ENCODE measurements around the gene BPIFB1. TPM values are rescaled to one million over a fixed set of nuclear protein-coding genes. Genes with fewer than 3 reads are reported as not detected.

The BPIFB1 gene
- total RNA-seq (2014; rRNA removed), result not detected in 2 replicates
- not detected for polyA plus RNA-seq (2012)

GRCh38 chr20:33282991-33283555 is at the start of gene BPIFB1:
Gene BPIFB1, plus strand, starts transcription at chr20:33283214. Its CDS starts 2,860 bp downstream, at chr20:33286074.
- no peak for DNase-seq (ENCODE audit: low read depth)

GRCh38 chr20:33234050-33234449 is 49.0 kb upstream of the BPIFB1 start:
- DNase-seq (ENCODE audit: low read depth), result no peak

DNA sequence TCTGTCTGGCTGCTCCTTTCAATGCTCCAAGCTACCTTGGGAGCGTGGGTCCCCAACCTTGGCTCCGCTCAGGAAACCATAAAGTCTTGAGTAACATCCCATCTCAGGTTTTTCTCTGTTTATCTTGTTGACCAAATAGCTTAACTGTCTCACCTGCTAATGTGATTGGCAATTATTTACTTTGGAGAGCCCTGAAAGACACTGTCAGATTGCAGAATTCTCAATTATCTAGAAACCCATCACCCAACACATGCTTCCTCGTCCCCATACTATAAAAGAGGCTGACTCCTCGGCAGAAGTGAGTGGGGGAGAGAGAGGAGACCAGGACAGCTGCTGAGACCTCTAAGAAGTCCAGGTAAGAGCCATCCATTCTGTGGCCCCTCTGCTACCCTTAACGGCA is 47.3 kb upstream of the BPIFB1 start, which contains the start of gene BPIFA1:
TSS of gene BPIFA1 (plus strand) at position 301 of the 400 bp plus-strand sequence. CDS start 1,716 bp downstream, outside the sequence.
- DNase-seq (ENCODE audit: low read depth), result no peak

- DNase-seq (ENCODE audit: low read depth), result no peak
These were observed 46.7 kb upstream of the BPIFB1 start for GRCh38 chr20:33236351-33236750.

DNA sequence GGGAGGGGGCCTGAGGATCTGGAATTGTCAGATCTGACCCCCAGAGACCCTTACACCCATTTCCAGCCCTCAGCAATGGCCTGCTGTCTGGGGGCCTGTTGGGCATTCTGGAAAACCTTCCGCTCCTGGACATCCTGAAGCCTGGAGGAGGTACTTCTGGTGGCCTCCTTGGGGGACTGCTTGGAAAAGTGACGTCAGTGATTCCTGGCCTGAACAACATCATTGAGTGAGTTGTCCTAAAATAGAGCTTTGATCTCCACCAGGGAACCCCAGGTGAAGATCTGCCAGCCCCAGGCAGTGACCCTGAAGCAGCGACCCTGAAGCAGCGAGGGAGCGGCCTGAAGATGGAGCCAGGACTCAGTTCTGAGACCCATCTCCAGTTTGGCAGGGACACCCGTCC is 45.0 kb upstream of the BPIFB1 start:
- no peak for DNase-seq (ENCODE audit: low read depth)

- no peak for DNase-seq (ENCODE audit: low read depth)
These were observed 43.6 kb upstream of the BPIFB1 start for GRCh38 chr20:33239418-33239817.

DNA sequence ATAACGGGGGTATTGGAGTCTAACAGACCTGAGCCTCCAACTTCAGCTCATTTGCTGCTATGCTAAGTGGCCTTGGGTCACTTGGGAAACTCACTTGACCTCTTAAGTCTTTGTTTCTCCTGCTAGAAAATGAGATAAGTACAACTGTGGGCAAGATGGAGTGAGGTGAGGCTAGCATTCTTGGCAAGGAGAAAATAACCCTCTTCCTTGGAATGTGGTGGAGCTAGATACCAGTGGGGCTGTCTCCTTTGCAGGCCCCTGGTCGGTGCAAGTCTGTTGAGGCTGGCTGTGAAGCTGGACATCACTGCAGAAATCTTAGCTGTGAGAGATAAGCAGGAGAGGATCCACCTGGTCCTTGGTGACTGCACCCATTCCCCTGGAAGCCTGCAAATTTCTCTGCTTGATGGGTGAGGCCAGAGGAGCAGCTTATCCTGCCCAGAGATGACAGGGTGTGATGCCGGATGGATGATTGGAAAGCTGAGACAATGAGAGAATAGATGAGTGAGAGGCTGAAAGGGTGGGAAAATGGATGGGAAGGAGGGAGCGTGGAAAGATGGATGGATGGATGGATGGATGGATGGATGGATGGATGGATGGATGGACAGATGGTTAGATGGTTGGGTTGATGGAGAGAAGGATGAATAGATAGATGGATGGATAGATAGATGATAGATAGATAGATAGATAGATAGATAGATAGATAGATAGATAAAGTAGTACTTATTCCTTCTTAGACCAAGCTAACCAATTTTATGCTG is 42.9 kb upstream of the BPIFB1 start:
- DNase-seq (ENCODE audit: low read depth), result no peak

DNA sequence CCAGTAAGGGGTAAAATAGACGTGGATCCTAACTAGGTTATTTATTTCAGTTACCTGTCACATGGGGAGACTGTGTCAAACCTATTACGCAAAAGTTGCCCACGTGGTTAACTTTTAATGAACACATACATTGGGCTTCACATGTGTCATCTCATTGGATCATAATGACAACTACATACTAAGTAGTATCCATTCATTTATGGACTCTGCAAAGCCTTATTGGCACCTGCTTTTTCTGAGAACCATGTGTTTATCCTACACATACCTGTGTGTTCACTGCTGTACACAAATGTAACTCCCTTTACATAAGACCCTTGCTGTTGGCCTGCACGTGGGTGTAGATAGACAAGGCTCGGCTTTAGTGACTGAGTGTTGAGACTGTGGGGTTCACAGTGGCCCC is 42.1 kb upstream of the BPIFB1 start:
- DNase-seq (ENCODE audit: low read depth), result no peak

GRCh38 chr20:33242319-33243100 is 40.5 kb upstream of the BPIFB1 start:
- DNase-seq (ENCODE audit: low read depth), result no peak

- DNase-seq (ENCODE audit: low read depth), result no peak
These were observed 36.9 kb upstream of the BPIFB1 start for GRCh38 chr20:33246077-33246476.

GRCh38 chr20:33249456-33249855 is 33.6 kb upstream of the BPIFB1 start:
- DNase-seq (ENCODE audit: low read depth), result no peak

- DNase-seq (ENCODE audit: low read depth), result peak; percentile 43
These were observed 32.3 kb upstream of the BPIFB1 start for GRCh38 chr20:33250666-33251065.

- no peak for DNase-seq (ENCODE audit: low read depth)
These were observed 31.5 kb upstream of the BPIFB1 start for GRCh38 chr20:33251496-33251895.

DNA sequence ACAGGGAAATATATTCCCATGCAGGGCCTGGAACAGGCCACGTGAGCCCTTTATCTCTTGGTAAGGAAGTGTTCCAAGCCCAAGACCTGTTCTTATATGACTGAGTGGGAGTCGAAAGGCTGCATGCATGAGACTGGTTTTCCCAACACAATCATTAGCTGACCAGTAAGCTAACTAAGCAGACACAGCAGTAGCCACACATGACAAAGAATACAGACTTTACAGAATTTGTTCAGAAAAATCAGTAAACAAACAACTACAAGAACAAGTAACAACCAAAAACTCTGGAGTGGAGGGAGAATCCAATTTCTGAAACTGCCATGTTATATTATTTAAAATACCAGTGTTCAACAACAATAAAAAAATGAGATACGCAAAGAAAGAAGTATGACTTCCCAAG is 30.6 kb upstream of the BPIFB1 start:
- no peak for DNase-seq (ENCODE audit: low read depth)

DNA sequence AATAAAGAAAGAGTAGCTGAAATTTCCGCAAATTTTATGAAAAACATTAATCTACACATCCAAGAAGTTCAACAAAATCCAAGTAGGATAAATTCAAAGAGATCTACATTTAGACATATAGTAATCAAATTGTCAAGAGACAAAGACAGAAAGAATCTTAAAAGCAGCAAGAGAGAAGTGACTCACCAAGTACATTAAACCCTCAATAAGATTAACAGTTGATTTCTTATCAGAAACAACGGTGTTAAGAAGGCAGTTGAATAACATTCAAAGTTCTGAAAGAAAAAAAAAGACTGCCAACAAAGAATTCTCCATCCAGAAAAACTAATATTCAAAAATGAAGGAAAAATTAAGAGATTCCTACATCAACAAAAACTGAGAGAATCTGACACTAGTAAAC is 28.0 kb upstream of the BPIFB1 start:
- DNase-seq (ENCODE audit: low read depth), result no peak

- DNase-seq (ENCODE audit: low read depth), result no peak
These were observed 25.8 kb upstream of the BPIFB1 start for GRCh38 chr20:33257237-33257636.

DNA sequence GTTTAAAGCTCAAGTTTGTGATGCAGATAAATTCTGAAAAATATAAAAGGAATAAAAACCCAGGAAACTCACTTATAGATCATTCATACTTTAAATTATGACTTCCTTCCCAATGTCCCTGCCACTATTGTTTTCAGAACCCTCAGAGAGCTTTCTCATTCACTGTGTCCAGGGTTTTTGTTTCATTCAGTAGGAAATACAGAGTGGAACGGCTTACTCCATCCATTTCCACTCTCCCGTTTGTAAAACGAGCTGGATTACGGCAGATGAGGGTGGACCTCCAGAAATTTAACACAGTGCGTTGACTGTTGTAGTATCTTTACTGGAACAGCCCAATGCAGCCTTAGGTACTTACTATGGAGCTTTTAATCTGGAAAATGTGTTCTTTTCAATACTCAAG is 23.6 kb upstream of the BPIFB1 start:
- no peak for DNase-seq (ENCODE audit: low read depth)

DNA sequence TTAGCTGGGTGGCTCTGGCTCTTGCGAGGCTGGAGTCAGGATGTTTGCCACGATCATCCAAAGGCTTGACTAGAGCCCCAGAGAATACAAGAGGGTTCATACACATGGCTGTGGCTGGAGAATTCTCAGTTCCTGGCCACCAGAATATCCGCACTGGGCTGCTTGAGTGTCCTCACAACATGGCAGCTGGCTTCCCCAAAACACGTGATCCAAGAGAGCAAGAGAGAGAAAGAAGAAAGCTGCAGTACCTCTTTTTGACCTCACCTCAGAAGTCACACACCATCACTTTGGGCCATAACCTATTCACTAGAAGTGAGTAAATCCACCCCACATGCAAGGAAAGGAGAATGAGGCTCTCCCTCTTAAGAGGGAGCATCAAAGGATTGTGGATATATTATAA is 21.5 kb upstream of the BPIFB1 start:
- DNase-seq (ENCODE audit: low read depth), result peak; percentile 17

- DNase-seq (ENCODE audit: low read depth), result peak; percentile 71
These were observed 20.4 kb upstream of the BPIFB1 start for GRCh38 chr20:33262658-33263065.

- no peak for DNase-seq (ENCODE audit: low read depth)
These were observed 19.2 kb upstream of the BPIFB1 start for GRCh38 chr20:33263784-33264183.

GRCh38 chr20:33267701-33268100 is 15.3 kb upstream of the BPIFB1 start:
- DNase-seq (ENCODE audit: low read depth), result no peak

- DNase-seq (ENCODE audit: low read depth), result no peak
These were observed 10.7 kb upstream of the BPIFB1 start for GRCh38 chr20:33272155-33272873.
